Keratinocyte (primary cell): ENCODE results near the gene TRPT1. TPM values are rescaled to one million over a fixed set of nuclear protein-coding genes. Genes with fewer than 3 reads are reported as not detected.
A peak's percentile ranks its signal among the peaks of the same experiment; 100 is the strongest.

Experiments used
- DNase-seq: peaks from one replicate; pipeline ENCODE4 v3.0.0-alpha.2; 2011; ENCODE audit warnings: low read depth, missing footprints, low spot score
- FAIRE-seq: peaks from 2 replicates; lab custom pipeline; 2011; peaks lifted over from hg19 to GRCh38; lab: Jason Lieb, UNC
- H2AFZ ChIP-seq: 2 replicates; pipeline ENCODE4 v1.6.0; 2012; ENCODE audit warnings: low read length, control low read depth, inconsistent platforms; ENCODE audit not compliant: control insufficient read depth
- H3K27ac ChIP-seq: 2 replicates; pipeline ENCODE4 v1.5.1; 2011; ENCODE audit warnings: low read length; ENCODE audit not compliant: control insufficient read depth, insufficient read depth
- H3K27me3 ChIP-seq: 3 replicates; pipeline ENCODE4 v1.6.0; 2011; ENCODE audit warnings: low read length; ENCODE audit not compliant: control insufficient read depth, insufficient read depth; ENCODE audit errors: extremely low read depth
- H3K36me3 ChIP-seq, 2 experiments: 2 replicates in 1 of 2; 3 replicates in 1 of 2; pipeline ENCODE4 v1.5.1; 2011; ENCODE audit warnings: low read length in 2 of 2, mild to moderate bottlenecking in 1 of 2; ENCODE audit not compliant: control insufficient read depth in 2 of 2, insufficient read depth in 2 of 2; ENCODE audit errors: extremely low read depth in 1 of 2
- H3K4me1 ChIP-seq: 3 replicates; pipeline ENCODE4 v1.5.1; 2011; ENCODE audit warnings: low read length; ENCODE audit not compliant: control insufficient read depth, insufficient read depth; ENCODE audit errors: extremely low read depth
- H3K4me2 ChIP-seq: 3 replicates; pipeline ENCODE4 v1.6.0; 2011; ENCODE audit warnings: low read depth, low read length; ENCODE audit not compliant: control insufficient read depth, insufficient read depth; ENCODE audit errors: extremely low read depth
- H3K4me3 ChIP-seq, 3 experiments: fragments of 200-600 bp in 1 of 3; sonication (generic) in 1 of 3; 2 replicates in 2 of 3; 3 replicates in 1 of 3; pipeline ENCODE4 v1.5.1; 2011 to 2016; ENCODE audit warnings: low read length in 3 of 3, mild to moderate bottlenecking in 3 of 3, control low read depth in 2 of 3, inconsistent platforms in 1 of 3, low read depth in 1 of 3, mixed read lengths in 1 of 3, mixed run types in 1 of 3, moderate library complexity in 1 of 3; ENCODE audit not compliant: control insufficient read depth in 2 of 3, insufficient read depth in 2 of 3; ENCODE audit errors: extremely low read depth in 1 of 3
- H3K79me2 ChIP-seq: 2 replicates; pipeline ENCODE4 v1.6.0; 2012; ENCODE audit warnings: low read length; ENCODE audit not compliant: control insufficient read depth, insufficient read depth
- H3K9ac ChIP-seq: 3 replicates; pipeline ENCODE4 v1.6.0; 2011; ENCODE audit warnings: low read length; ENCODE audit not compliant: control insufficient read depth, insufficient read depth; ENCODE audit errors: extremely low read depth
- H3K9me1 ChIP-seq: 3 replicates; pipeline ENCODE4 v1.6.0; 2011; ENCODE audit warnings: low read length; ENCODE audit not compliant: control insufficient read depth, insufficient read depth; ENCODE audit errors: extremely low read depth
- H3K9me3 ChIP-seq: 2 replicates; pipeline ENCODE4 v1.5.1; 2012; ENCODE audit warnings: low read depth, low read length; ENCODE audit not compliant: control insufficient read depth
- H4K20me1 ChIP-seq: 3 replicates; pipeline ENCODE4 v1.6.0; 2011; ENCODE audit warnings: low read length; ENCODE audit not compliant: control insufficient read depth, insufficient read depth; ENCODE audit errors: extremely low read depth
- CTCF ChIP-seq, 3 experiments: IDR thresholded peaks in 1 of 3; conservative IDR thresholded peaks in 1 of 3; optimal IDR thresholded peaks in 1 of 3; 2 replicates in 2 of 3; 3 replicates in 1 of 3; pipeline versions ENCODE3 to v1.5.1; 2011; ENCODE audit warnings: low read length in 3 of 3, mild to moderate bottlenecking in 3 of 3, moderate library complexity in 2 of 3, control low read depth in 1 of 3, inconsistent platforms in 1 of 3; ENCODE audit not compliant: insufficient read depth in 2 of 3; ENCODE audit errors: extremely low read depth in 1 of 3
- EZH2 ChIP-seq: IDR thresholded peaks from one replicate; pipeline ENCODE4 v1.6.1; 2012; ENCODE audit warnings: inconsistent platforms, mild to moderate bottlenecking, low read length, moderate library complexity
- dilution Hi-C: fragments of 300-500 bp; cut with MboI; formaldehyde crosslinking; loops from one replicate; pipeline ENCODE4 v1.7.0; 2020; ENCODE audit warnings: low sequenced_read_pairs; ENCODE audit not compliant: extremely low pct_ligation_motif_present
- polyA plus RNA-seq, 5 experiments: library from polyadenylated mRNA; depleted of rRNA in 3 of 5; stranded (reverse) in 3 of 5; stranded (forward) in 1 of 5; unstranded in 1 of 5; fragments of >200 nt; gene quantifications; 1 replicate in 1 of 5; 2 replicates in 3 of 5; 3 replicates in 1 of 5; pipeline versions ENCODE4 v1.2.1 to v1.2.3, GENCODE V29; 2011 to 2012; ENCODE audit warnings: missing spikeins in 2 of 5, low read depth in 1 of 5, low replicate concordance in 1 of 5

The TRPT1 gene
- polyA plus RNA-seq, 1 donor (not counting 4 experiments of a cell fraction or from before 2014, with no cell fraction given), result 15.5 TPM

- Histone ChIP-seq H3K4me2 (peak overlapping the region; percentile 87), H3K4me1 (peaks cover 26% of the 10 kb centered on the region), H3K9ac (peak overlapping the region; percentile 90), H3K9me1 (no peaks in the 10 kb centered on the region), H3K79me2 (peaks cover 37% of the 10 kb centered on the region), H2AFZ (no peak overlapping the region), H3K9me3 (no peaks in the 10 kb centered on the region), H3K27ac (peak overlapping the region; percentile 61), H4K20me1 (peaks cover 8% of the 10 kb centered on the region), H3K4me3 (peak overlapping the region; percentile 77 to 96 (median 96)), H3K36me3 (peaks cover 19 to 30% of the 10 kb centered on the region in 2 experiments), H3K27me3 (no peaks in the 10 kb centered on the region)
- FAIRE-seq (no peak), DNase-seq (no peak)
- dilution Hi-C loops, result no loop called here
- TF ChIP-seq CTCF (optimal IDR thresholded peaks at IDR 0.05 in 1 of 3, IDR thresholded peaks at IDR 0.05 in 1 of 3, conservative IDR thresholded peaks at IDR 0.05 in 1 of 3; ENCODE audit: extremely low read depth in 1 of 3, insufficient read depth in 2 of 3, low read length in 3 of 3) (peak in 2 of 3 experiments; percentile 40 to 67), EZH2 (no peak)
Observed at GRCh38 chr11:64252003-64252872, 26.3 kb upstream of the TRPT1 start.

- dilution Hi-C loops, result no loop called here
Observed at GRCh38 chr11:64251753-64252002, 25.7 kb upstream of the TRPT1 start.

More at GRCh38 chr11:64251753-64252002, 25.7 kb upstream of the TRPT1 start:
- no peaks in the 10 kb centered on the region for H3K9me3 ChIP-seq
- H4K20me1 ChIP-seq, result peaks cover 8% of the 10 kb centered on the region
- no peaks in the 10 kb centered on the region for H3K9me1 ChIP-seq
- TF ChIP-seq EZH2, result no peak
- no peak for TF ChIP-seq CTCF (optimal IDR thresholded peaks at IDR 0.05 in 1 of 3, IDR thresholded peaks at IDR 0.05 in 1 of 3, conservative IDR thresholded peaks at IDR 0.05 in 1 of 3; ENCODE audit: extremely low read depth in 1 of 3, insufficient read depth in 2 of 3, low read length in 3 of 3)
- peak overlapping the region; percentile 90 for H3K9ac ChIP-seq
- no peak overlapping the region for H2AFZ ChIP-seq
- peaks cover 27% of the 10 kb centered on the region for H3K4me1 ChIP-seq
- peak overlapping the region; percentile 77 to 96 (median 96) for H3K4me3 ChIP-seq
- H3K4me2 ChIP-seq, result peak overlapping the region; percentile 87
- H3K27me3 ChIP-seq, result no peaks in the 10 kb centered on the region
- H3K79me2 ChIP-seq, result peaks cover 37% of the 10 kb centered on the region
- H3K27ac ChIP-seq, result peak overlapping the region; percentile 61
- peaks cover 18 to 28% of the 10 kb centered on the region in 2 experiments for H3K36me3 ChIP-seq
- FAIRE-seq (no peak), DNase-seq (no peak)
